Hepatocyte (in vitro differentiated cells): ENCODE data around the gene MNX1.

Experiments
- EZH2 ChIP-seq: fragments of 200-600 bp; sonication (generic); IDR thresholded peaks from 2 replicates; pipeline ENCODE4 v1.6.1; 2016; ENCODE audit warnings: antibody characterized with exemption, mild to moderate bottlenecking, borderline replicate concordance
- EZH2phosphoT487 ChIP-seq: fragments of 200-600 bp; sonication (generic); IDR thresholded peaks from one replicate; pipeline ENCODE4 v1.6.1; 2018; ENCODE audit warnings: antibody characterized with exemption, mild to moderate bottlenecking, low read depth, moderate library complexity; ENCODE audit not compliant: unreplicated experiment, severe bottlenecking
- TF ChIP-seq, protein P1 (sequence below): fragments of 200-600 bp; sonication (generic); IDR thresholded peaks from 2 replicates; pipeline ENCODE4 v1.5.1; 2016; ENCODE audit warnings: antibody characterized with exemption, mild to moderate bottlenecking; ENCODE audit not compliant: poor library complexity

DNA sequence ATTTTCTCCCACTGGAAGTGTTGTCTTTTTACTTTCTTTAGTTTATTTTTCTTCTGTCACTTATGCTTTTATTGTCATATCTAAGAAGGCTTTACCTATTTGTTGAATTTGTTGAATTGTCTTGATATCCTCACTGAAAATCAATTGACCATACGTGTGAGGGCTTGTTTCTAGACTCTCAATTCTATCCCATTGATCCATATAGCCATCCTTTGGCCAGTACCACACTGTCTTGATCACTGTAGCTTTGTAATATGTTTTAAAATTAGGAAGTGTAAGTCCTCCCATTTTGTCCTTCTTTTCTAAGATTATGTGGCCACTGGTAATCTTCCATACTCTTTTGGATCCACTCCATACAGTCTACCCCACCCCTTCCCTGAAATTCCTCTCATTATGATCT lies 25.5 kb upstream of the MNX1 start:
- TF ChIP-seq, protein P1, sequence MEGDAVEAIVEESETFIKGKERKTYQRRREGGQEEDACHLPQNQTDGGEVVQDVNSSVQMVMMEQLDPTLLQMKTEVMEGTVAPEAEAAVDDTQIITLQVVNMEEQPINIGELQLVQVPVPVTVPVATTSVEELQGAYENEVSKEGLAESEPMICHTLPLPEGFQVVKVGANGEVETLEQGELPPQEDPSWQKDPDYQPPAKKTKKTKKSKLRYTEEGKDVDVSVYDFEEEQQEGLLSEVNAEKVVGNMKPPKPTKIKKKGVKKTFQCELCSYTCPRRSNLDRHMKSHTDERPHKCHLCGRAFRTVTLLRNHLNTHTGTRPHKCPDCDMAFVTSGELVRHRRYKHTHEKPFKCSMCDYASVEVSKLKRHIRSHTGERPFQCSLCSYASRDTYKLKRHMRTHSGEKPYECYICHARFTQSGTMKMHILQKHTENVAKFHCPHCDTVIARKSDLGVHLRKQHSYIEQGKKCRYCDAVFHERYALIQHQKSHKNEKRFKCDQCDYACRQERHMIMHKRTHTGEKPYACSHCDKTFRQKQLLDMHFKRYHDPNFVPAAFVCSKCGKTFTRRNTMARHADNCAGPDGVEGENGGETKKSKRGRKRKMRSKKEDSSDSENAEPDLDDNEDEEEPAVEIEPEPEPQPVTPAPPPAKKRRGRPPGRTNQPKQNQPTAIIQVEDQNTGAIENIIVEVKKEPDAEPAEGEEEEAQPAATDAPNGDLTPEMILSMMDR = no peak
- no peak for TF ChIP-seq EZH2
- no peak for TF ChIP-seq EZH2phosphoT487
